SU-DHL-6 (cell line): ENCODE measurements around the gene RYR2.

Experiments used
- H2AFZ ChIP-seq: fragments of 200-600 bp; sonication (generic); 2 replicates; pipeline ENCODE4 v1.6.1; 2014; ENCODE audit warnings: low read depth, mild to moderate bottlenecking, moderate library complexity, mixed read lengths, antibody characterized with exemption, low read length; ENCODE audit not compliant: severe bottlenecking
- H3F3A ChIP-seq: fragments of 200-600 bp; shearing (Covaris generic); 2 replicates; pipeline ENCODE4 v1.6.0; 2016; ENCODE audit warnings: antibody characterized with exemption, mild to moderate bottlenecking; ENCODE audit not compliant: insufficient read depth
- H3K27ac ChIP-seq: fragments of 200-600 bp; sonication (generic); 2 replicates; pipeline ENCODE4 v1.5.1; 2016; ENCODE audit warnings: low read depth, mild to moderate bottlenecking, low read length, moderate library complexity, mixed read lengths
- H3K27me3 ChIP-seq: fragments of 200-600 bp; sonication (generic), shearing (Covaris generic); 2 replicates; pipeline ENCODE4 v1.6.0; 2014; ENCODE audit warnings: mild to moderate bottlenecking, low read length
- H3K36me3 ChIP-seq: fragments of 200-600 bp; sonication (generic); 2 replicates; pipeline ENCODE4 v1.6.1; 2014; ENCODE audit warnings: mild to moderate bottlenecking, low read length, mixed read lengths
- H3K4me2 ChIP-seq: fragments of 300-600, 200-600 bp; shearing (Covaris generic), sonication (generic); 2 replicates; pipeline ENCODE4 v1.6.0; 2014; ENCODE audit warnings: low read length, low read depth, mild to moderate bottlenecking; ENCODE audit not compliant: poor library complexity, severe bottlenecking
- H3K4me3 ChIP-seq: fragments of 200-600 bp; sonication (generic); 2 replicates; pipeline ENCODE4 v1.5.1; 2014; ENCODE audit warnings: antibody characterized with exemption, low read length, mild to moderate bottlenecking, mixed read lengths; ENCODE audit not compliant: insufficient read depth, poor library complexity, severe bottlenecking
- H3K79me2 ChIP-seq: fragments of 200-600 bp; sonication (generic); 2 replicates; pipeline ENCODE4 v1.6.1; 2014; ENCODE audit warnings: mild to moderate bottlenecking, low read length, moderate library complexity; ENCODE audit not compliant: insufficient read depth
- H3K9ac ChIP-seq: fragments of 200-600 bp; sonication (generic); 2 replicates; pipeline ENCODE4 v1.7.0; 2014; ENCODE audit warnings: mild to moderate bottlenecking, low read length
- H3K9me2 ChIP-seq: fragments of 200-600 bp; sonication (generic); replicated peaks from 2 replicates; pipeline ENCODE4 v1.6.1; 2014; ENCODE audit warnings: low read length; ENCODE audit not compliant: insufficient read depth
- H3K9me3 ChIP-seq: fragments of 200-600 bp; sonication (generic); 2 replicates; pipeline ENCODE4 v1.6.1; 2014; ENCODE audit warnings: low read length, mixed read lengths; ENCODE audit not compliant: insufficient read depth
- H4K20me1 ChIP-seq: fragments of 200-600 bp; sonication (generic); 2 replicates; pipeline ENCODE4 v1.6.1; 2014; ENCODE audit warnings: low read depth, mild to moderate bottlenecking, antibody characterized with exemption, low read length, moderate library complexity, mixed read lengths
- EZH2phosphoT487 ChIP-seq: fragments of 200-600 bp; sonication (generic), shearing (Covaris generic); conservative IDR thresholded peaks from 2 replicates; pipeline ENCODE4 v1.6.1; 2018; ENCODE audit warnings: mild to moderate bottlenecking, antibody characterized with exemption, low read length, moderate library complexity, mixed read lengths
- TF ChIP-seq, protein P1 (sequence below): fragments of 200-600 bp; sonication (generic); IDR thresholded peaks from one replicate; pipeline ENCODE4 v1.5.1; 2017; ENCODE audit warnings: antibody characterized with exemption, mild to moderate bottlenecking, low read length, moderate library complexity; ENCODE audit not compliant: insufficient read depth, poor library complexity, severe bottlenecking

The RYR2 gene

DNA sequence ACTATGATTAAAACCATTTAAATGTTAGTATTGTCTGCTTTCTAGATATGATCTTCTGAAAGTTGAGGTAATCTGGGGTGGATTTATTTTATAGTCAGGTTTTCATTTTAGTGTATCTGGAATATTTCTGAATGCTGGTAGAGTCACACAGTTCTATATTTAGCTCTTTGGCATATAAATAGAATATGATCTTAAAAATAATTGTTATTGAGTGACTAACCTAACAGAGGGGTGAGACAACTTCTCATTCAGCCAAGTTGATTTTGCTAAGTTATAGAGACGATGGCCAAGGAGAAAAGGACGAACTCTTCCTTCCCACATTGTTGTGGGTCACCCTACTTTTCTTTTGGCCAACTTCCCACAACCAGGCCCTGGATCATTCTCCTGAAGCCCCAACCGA lies 30.6 kb upstream of the RYR2 start:
- H3F3A ChIP-seq: no peaks in the 10 kb centered on the region
- no peak overlapping the region for H3K4me3 ChIP-seq
- no peak overlapping the region for H3K4me2 ChIP-seq
- H3K9ac ChIP-seq: no peak overlapping the region
- H2AFZ ChIP-seq: no peak overlapping the region
- no peak for TF ChIP-seq EZH2phosphoT487
- TF ChIP-seq, protein P1, sequence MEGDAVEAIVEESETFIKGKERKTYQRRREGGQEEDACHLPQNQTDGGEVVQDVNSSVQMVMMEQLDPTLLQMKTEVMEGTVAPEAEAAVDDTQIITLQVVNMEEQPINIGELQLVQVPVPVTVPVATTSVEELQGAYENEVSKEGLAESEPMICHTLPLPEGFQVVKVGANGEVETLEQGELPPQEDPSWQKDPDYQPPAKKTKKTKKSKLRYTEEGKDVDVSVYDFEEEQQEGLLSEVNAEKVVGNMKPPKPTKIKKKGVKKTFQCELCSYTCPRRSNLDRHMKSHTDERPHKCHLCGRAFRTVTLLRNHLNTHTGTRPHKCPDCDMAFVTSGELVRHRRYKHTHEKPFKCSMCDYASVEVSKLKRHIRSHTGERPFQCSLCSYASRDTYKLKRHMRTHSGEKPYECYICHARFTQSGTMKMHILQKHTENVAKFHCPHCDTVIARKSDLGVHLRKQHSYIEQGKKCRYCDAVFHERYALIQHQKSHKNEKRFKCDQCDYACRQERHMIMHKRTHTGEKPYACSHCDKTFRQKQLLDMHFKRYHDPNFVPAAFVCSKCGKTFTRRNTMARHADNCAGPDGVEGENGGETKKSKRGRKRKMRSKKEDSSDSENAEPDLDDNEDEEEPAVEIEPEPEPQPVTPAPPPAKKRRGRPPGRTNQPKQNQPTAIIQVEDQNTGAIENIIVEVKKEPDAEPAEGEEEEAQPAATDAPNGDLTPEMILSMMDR: no peak
- H3K79me2 ChIP-seq: no peaks in the 10 kb centered on the region
- no peaks in the 10 kb centered on the region for H3K9me3 ChIP-seq
- no peak overlapping the region for H3K27ac ChIP-seq
- H3K36me3 ChIP-seq: no peaks in the 10 kb centered on the region
- no peaks in the 10 kb centered on the region for H3K9me2 ChIP-seq
- no peaks in the 10 kb centered on the region for H4K20me1 ChIP-seq
- H3K27me3 ChIP-seq: no peaks in the 10 kb centered on the region

DNA sequence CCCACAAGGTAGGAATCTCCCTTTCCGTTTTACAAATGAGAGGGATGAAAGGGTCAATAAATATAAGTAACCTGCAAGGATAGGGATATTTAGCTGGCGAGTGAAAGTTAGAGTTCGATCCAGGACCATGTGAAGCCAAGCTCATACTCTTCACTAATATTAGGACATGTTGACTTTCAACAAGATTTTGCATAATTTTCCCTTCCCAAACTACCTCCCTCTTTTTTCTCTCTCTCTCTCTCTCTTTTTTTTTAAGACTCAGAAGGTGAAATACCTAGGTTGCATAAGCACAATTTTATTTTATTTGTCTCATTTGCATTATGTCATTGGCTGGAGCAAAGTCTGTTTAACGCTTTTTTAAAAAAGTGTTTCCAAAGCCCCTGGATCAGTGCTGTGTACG lies 29.6 kb upstream of the RYR2 start:
- no peak overlapping the region for H3K4me2 ChIP-seq
- no peaks in the 10 kb centered on the region for H3K9me3 ChIP-seq
- TF ChIP-seq EZH2phosphoT487: no peak

DNA sequence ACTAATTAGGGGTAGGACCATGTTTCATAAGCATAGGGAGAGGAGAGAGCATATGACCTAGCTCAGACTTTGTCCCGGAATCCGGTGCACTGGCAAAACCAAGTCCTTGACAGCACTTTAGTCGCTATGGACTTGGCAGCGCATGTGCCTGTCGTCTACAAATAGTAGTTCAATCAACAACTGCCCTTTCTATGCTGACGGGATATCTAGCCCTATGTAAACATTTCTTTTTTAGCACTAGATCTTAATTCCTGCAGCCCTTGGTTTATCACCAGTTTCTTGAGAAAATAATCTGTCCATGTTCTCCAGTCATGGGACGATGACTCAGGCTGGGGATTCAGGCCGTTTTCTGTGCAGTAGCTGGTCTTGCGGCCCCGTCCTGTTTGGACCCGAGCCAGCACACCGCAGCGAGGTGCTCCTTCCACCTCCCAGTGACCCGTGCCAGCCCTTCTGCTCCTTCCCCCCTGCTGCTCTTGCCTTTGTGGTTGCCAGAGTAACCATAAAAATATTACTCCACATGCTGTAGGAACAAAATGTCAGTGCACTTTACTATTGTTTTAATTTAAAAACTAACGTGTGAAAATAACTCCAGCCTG lies 29.1 kb upstream of the RYR2 start:
- no peak overlapping the region for H3K27ac ChIP-seq
- no peak overlapping the region for H3K4me3 ChIP-seq
- H3K9me3 ChIP-seq: no peaks in the 10 kb centered on the region
- H3K27me3 ChIP-seq: no peaks in the 10 kb centered on the region
- no peaks in the 10 kb centered on the region for H3K79me2 ChIP-seq
- H3K9me2 ChIP-seq: no peaks in the 10 kb centered on the region
- no peaks in the 10 kb centered on the region for H4K20me1 ChIP-seq
- no peaks in the 10 kb centered on the region for H3F3A ChIP-seq
- H2AFZ ChIP-seq: no peak overlapping the region
- no peak overlapping the region for H3K9ac ChIP-seq
- no peaks in the 10 kb centered on the region for H3K36me3 ChIP-seq
- no peak overlapping the region for H3K4me2 ChIP-seq
- TF ChIP-seq, protein P1: no peak
- TF ChIP-seq EZH2phosphoT487: no peak

More for the DNA sequence above, 29.6 kb upstream of the RYR2 start:
- Histone ChIP-seq H3K27me3 (no peaks in the 10 kb centered on the region), H4K20me1 (no peaks in the 10 kb centered on the region), H3K27ac (no peak overlapping the region), H3F3A (no peaks in the 10 kb centered on the region), H3K36me3 (no peaks in the 10 kb centered on the region), H3K9ac (no peak overlapping the region), H3K9me2 (no peaks in the 10 kb centered on the region), H3K4me3 (no peak overlapping the region), H3K79me2 (no peaks in the 10 kb centered on the region), H2AFZ (no peak overlapping the region)

DNA sequence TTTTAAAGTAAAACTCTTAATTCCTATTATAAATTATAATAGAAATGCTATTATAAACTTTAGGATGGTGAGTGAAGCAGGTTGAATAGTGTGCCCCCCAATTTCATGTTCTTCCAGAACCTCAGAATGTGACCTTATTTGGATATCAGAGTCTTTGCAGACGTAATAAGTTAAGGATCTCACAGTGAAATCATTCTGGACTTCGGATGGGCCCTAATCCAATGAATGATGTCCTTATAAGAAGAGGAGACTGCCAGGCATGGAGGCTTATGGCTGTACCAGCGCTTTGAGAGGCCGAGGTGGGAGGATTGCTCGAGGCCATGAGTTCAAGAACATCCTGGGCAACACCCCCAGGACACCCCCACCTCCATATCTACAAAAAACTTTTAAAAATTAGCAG lies 28.4 kb upstream of the RYR2 start:
- no peaks in the 10 kb centered on the region for H3K9me2 ChIP-seq
- no peaks in the 10 kb centered on the region for H4K20me1 ChIP-seq
- no peaks in the 10 kb centered on the region for H3K27me3 ChIP-seq
- no peak overlapping the region for H3K9ac ChIP-seq
- TF ChIP-seq, protein P1: no peak
- TF ChIP-seq EZH2phosphoT487: no peak
- H3K36me3 ChIP-seq: no peaks in the 10 kb centered on the region
- no peak overlapping the region for H3K4me3 ChIP-seq
- H3F3A ChIP-seq: no peaks in the 10 kb centered on the region
- no peak overlapping the region for H2AFZ ChIP-seq
- no peaks in the 10 kb centered on the region for H3K79me2 ChIP-seq
- no peak overlapping the region for H3K27ac ChIP-seq
- H3K4me2 ChIP-seq: no peak overlapping the region
- no peaks in the 10 kb centered on the region for H3K9me3 ChIP-seq
